ENCODE results near the gene ARTN.

DNA sequence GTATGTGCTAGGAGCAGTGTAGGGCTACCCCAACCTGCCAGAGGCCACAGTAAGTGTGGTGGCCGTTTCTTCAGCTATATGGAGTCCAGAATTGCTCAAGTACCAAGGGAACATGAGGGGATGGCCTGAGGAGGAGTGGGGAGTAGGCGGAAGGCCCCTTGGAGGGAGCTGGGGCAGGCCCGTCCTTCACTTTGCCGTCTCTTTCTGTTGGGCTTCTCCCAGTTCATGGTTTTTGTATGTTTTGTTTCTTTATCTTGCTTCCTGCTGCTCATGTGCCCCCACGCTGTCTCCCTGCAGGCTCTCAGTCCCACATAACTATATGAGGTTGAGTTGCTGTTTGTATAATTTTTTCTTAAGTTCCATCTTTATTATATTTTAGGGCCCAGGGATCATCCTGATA lies 30.3 kb downstream of the ARTN start:
- TF ChIP-seq, protein P1, sequence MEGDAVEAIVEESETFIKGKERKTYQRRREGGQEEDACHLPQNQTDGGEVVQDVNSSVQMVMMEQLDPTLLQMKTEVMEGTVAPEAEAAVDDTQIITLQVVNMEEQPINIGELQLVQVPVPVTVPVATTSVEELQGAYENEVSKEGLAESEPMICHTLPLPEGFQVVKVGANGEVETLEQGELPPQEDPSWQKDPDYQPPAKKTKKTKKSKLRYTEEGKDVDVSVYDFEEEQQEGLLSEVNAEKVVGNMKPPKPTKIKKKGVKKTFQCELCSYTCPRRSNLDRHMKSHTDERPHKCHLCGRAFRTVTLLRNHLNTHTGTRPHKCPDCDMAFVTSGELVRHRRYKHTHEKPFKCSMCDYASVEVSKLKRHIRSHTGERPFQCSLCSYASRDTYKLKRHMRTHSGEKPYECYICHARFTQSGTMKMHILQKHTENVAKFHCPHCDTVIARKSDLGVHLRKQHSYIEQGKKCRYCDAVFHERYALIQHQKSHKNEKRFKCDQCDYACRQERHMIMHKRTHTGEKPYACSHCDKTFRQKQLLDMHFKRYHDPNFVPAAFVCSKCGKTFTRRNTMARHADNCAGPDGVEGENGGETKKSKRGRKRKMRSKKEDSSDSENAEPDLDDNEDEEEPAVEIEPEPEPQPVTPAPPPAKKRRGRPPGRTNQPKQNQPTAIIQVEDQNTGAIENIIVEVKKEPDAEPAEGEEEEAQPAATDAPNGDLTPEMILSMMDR (IDR thresholded peaks at IDR 0.05), result no peak
- TF ChIP-seq POLR2A (IDR thresholded peaks at IDR 0.05), result no peak

Measured in heart left ventricle (tissue), 13 donors.